Suprapubic skin (tissue), 4 donors: ENCODE results near the gene TSHZ2. TPM values are rescaled to one million over a fixed set of nuclear protein-coding genes. Genes with fewer than 3 reads are reported as not detected.

Experiments used
- DNase-seq, 2 donors: peaks; one replicate each; pipeline ENCODE4 v3.0.0-alpha.2; 2019; ENCODE audit warnings: low spot score in 2 of 2
- H3K27ac ChIP-seq: fragments of 200-600 bp; sonication (generic); one replicate; pipeline ENCODE4 v1.5.1; 2019
- H3K27me3 ChIP-seq: fragments of 200-600 bp; sonication (generic); one replicate; pipeline ENCODE4 v1.5.1; 2019
- H3K36me3 ChIP-seq: fragments of 200-600 bp; sonication (generic); one replicate; pipeline ENCODE4 v1.5.1; 2019
- H3K4me1 ChIP-seq: fragments of 200-600 bp; sonication (generic); one replicate; pipeline ENCODE4 v1.5.1; 2019
- H3K4me3 ChIP-seq: fragments of 200-600 bp; sonication (generic); one replicate; pipeline ENCODE4 v1.5.1; 2019; ENCODE audit warnings: mild to moderate bottlenecking
- H3K9me3 ChIP-seq: fragments of 200-600 bp; sonication (generic); one replicate; pipeline ENCODE4 v1.5.1; 2019
- CTCF ChIP-seq, 2 donors: fragments of 200-600 bp in 1 of 2; fragments of 450-650 bp in 1 of 2; sonication (generic) in 1 of 2; IDR thresholded peaks; one replicate each; pipeline ENCODE4 v1.5.1; 2016 to 2019; ENCODE audit warnings: antibody characterized with exemption in 2 of 2, mild to moderate bottlenecking in 1 of 2, moderate library complexity in 1 of 2
- EP300 ChIP-seq: sonication (generic); formaldehyde crosslinking; IDR thresholded peaks from one replicate; pipeline ENCODE4 v1.6.1; 2017; ENCODE audit warnings: antibody characterized with exemption
- POLR2A ChIP-seq, 2 donors: fragments of 450-650 bp; IDR thresholded peaks; one replicate each; pipeline ENCODE4 v1.6.1; 2017; ENCODE audit warnings: antibody characterized with exemption in 2 of 2, mild to moderate bottlenecking in 2 of 2, moderate library complexity in 2 of 2
- POLR2AphosphoS5 ChIP-seq, 3 donors: sonication (generic); formaldehyde crosslinking; IDR thresholded peaks; one replicate each; pipeline ENCODE4 v1.6.1; 2017; ENCODE audit warnings: antibody characterized with exemption in 3 of 3
- WGBS: methylation state at CpG from one replicate; pipeline ENCODE4 v1.1.5; 2018; 5-methylcytosine and 5-hydroxymethylcytosine counted together
- total RNA-seq, 4 donors: library from RNA; depleted of rRNA; stranded (reverse); fragments of >200 nt; gene quantifications; one replicate each; pipeline ENCODE4 v1.1.0, GENCODE V29; 2016

The TSHZ2 gene
- total RNA-seq, 4 donors from 2014 or later = 10.2 to 24.7 (median 19.2) TPM

- no peaks in the 10 kb centered on the region for H3K9me3 ChIP-seq
- H3K4me3 ChIP-seq = no peak overlapping the region
- TF ChIP-seq POLR2AphosphoS5 (IDR thresholded peaks at IDR 0.05) (no peak), POLR2A (IDR thresholded peaks at IDR 0.05) (no peak), EP300 (no peak), CTCF (IDR thresholded peaks at IDR 0.05) (no peak)
- no peaks in the 10 kb centered on the region for H3K36me3 ChIP-seq
- H3K27me3 ChIP-seq = no peaks in the 10 kb centered on the region
- H3K27ac ChIP-seq = no peak overlapping the region
- WGBS = 91% methylated on average over 1 of the region's 1 CpG
- no peak for DNase-seq
- H3K4me1 ChIP-seq = peaks cover 4% of the 10 kb centered on the region
Measured at GRCh38 chr20:53072923-53073579, 100.9 kb downstream of the TSHZ2 start.

DNA sequence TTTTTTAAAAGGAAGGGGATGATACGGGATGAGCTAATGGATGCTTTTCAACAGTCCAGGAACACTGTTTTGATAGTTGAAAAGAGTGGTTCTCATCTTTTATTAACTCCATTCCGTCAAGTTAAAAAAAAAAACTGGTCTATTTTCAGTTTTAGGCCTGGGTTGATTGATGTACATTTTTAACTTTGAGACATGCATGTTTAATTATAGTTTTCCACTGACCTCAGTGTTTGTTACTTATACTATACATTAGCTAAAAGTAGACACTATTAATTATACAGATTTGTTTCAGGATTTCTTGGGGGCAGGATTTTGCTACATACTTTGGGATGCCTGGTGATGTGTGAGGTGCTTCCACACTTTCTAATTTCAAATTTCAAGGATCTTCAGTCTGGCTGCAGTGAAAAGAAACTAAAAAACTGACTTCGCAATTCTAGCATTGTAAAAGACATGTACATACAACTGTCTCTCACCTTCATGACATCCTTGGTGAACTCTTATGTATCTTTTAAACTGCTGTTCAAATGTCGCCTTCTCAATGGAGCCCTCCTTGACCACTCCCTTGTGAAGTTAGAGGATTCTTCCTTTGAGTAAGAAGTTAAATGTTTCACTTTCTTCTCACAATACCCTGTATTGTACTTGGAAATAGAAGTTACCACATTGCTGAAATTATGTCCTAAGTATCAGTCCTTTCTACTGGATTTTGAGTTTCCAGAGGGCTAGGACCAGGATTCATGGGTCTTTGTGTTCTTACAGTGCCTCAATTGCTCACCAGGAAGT lies 101.7 kb downstream of the TSHZ2 start:
- no peak for DNase-seq
- WGBS = 84% methylated on average over 4 of the region's 4 CpGs
- Histone ChIP-seq H3K27ac (no peak overlapping the region), H3K27me3 (no peaks in the 10 kb centered on the region), H3K4me1 (peaks cover 5% of the 10 kb centered on the region), H3K4me3 (no peak overlapping the region), H3K36me3 (no peaks in the 10 kb centered on the region), H3K9me3 (no peaks in the 10 kb centered on the region)
- TF ChIP-seq CTCF (IDR thresholded peaks at IDR 0.05) (no peak), POLR2A (IDR thresholded peaks at IDR 0.05) (no peak), POLR2AphosphoS5 (IDR thresholded peaks at IDR 0.05) (no peak), EP300 (no peak)

- no peak for TF ChIP-seq EP300
- TF ChIP-seq POLR2A (IDR thresholded peaks at IDR 0.05) = no peak
- TF ChIP-seq CTCF (IDR thresholded peaks at IDR 0.05) = no peak
- no peak for TF ChIP-seq POLR2AphosphoS5 (IDR thresholded peaks at IDR 0.05)
- Histone ChIP-seq H3K36me3 (no peaks in the 10 kb centered on the region), H3K9me3 (no peaks in the 10 kb centered on the region), H3K27ac (no peak overlapping the region), H3K27me3 (no peaks in the 10 kb centered on the region), H3K4me1 (peaks cover 16% of the 10 kb centered on the region), H3K4me3 (no peak overlapping the region)
- DNase-seq = no peak
- 46% methylated on average over 4 of the region's 4 CpGs for WGBS
Measured at GRCh38 chr20:53074811-53075314, 102.7 kb downstream of the TSHZ2 start.

DNA sequence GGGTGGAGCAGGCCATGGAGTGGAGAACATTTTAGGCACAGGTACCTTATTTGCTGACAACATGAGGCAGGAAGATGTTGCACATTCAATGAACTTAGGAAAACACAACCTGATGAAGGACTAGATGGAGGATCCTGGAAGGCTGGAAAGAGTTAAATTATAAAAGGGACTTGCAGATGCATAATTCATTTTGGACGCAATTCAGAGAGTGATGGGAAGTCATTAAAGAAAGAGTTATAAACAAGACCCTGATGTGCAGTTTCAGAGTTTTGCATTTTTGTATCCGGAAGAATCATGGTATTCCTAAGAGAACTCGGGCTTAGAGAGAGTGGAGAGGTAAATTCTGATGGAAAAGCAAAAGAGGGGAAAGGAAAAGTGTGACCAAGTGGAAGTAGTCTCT lies 104.5 kb downstream of the TSHZ2 start:
- TF ChIP-seq CTCF (IDR thresholded peaks at IDR 0.05) (no peak), EP300 (no peak), POLR2AphosphoS5 (IDR thresholded peaks at IDR 0.05) (no peak), POLR2A (IDR thresholded peaks at IDR 0.05) (no peak)
- Histone ChIP-seq H3K4me1 (peaks cover 24% of the 10 kb centered on the region), H3K36me3 (no peaks in the 10 kb centered on the region), H3K4me3 (no peak overlapping the region), H3K27ac (no peak overlapping the region), H3K27me3 (no peaks in the 10 kb centered on the region), H3K9me3 (no peaks in the 10 kb centered on the region)
- DNase-seq = no peak
- 70% methylated on average over 3 of the region's 3 CpGs for WGBS
